IMR-90 (cell line): ENCODE results near the gene EXOC6B. TPM values are rescaled to one million over a fixed set of nuclear protein-coding genes. Genes with fewer than 3 reads are reported as not detected.

Experiments
- ATAC-seq: fragments of 200-7000 bp; cut with Tn5 transposase; 2 replicates; pipeline ENCODE4 v1.9.1; 2020; ENCODE audit warnings: low read depth, mild to moderate bottlenecking, moderate library complexity
- BruUV-seq: library from RNA; stranded (reverse); fragments of 400-500 nt; replicated peaks from 2 replicates; lab custom pipeline; 2021; lab: Mats Ljungman, UMichigan
- CTCF ChIA-PET: fragments of 300-600 bp; formaldehyde crosslinking; extraction: SDS; loops from one replicate; lab custom pipeline; 2021; ENCODE audit warnings: antibody characterized with exemption; lab: Yijun Ruan, JAX
- POLR2A ChIA-PET: fragments of 300-600 bp; sonication (Branson Sonifier 250); formaldehyde crosslinking; loops from one replicate; lab custom pipeline; 2022; ENCODE audit warnings: antibody characterized with exemption; ENCODE audit not compliant: unreplicated experiment; lab: Charles Lee
- DNase-seq: peaks from one replicate; pipeline ENCODE4 v3.0.0; 2013
- H2AFZ ChIP-seq: replicated peaks from 2 replicates; pipeline ENCODE3; 2013; ENCODE audit warnings: low read length, mild to moderate bottlenecking; ENCODE audit not compliant: poor library complexity
- H2AK5ac ChIP-seq: 2 replicates; pipeline ENCODE4 v1.6.1; 2013; ENCODE audit warnings: low read depth, low read length, inconsistent platforms
- H2AK9ac ChIP-seq: replicated peaks from 2 replicates; pipeline ENCODE3; 2013; ENCODE audit warnings: mild to moderate bottlenecking, low read depth, low read length, moderate library complexity; ENCODE audit not compliant: poor library complexity
- H2BK120ac ChIP-seq: 2 replicates; pipeline ENCODE4 v1.6.1; 2013; ENCODE audit warnings: low read depth, low read length, inconsistent platforms
- H2BK15ac ChIP-seq: 3 replicates; pipeline ENCODE4 v1.6.1; 2013; ENCODE audit warnings: low read depth, low read length, inconsistent platforms
- H2BK20ac ChIP-seq: 2 replicates; pipeline ENCODE4 v1.6.1; 2013; ENCODE audit warnings: low read depth, mild to moderate bottlenecking, inconsistent platforms, low read length, moderate library complexity
- H2BK5ac ChIP-seq: 2 replicates; pipeline ENCODE4 v1.6.1; 2013; ENCODE audit warnings: mild to moderate bottlenecking, low read depth, low read length, inconsistent platforms; ENCODE audit not compliant: poor library complexity, severe bottlenecking
- H3K14ac ChIP-seq: replicated peaks from 2 replicates; pipeline ENCODE4 v1.6.1; 2013; ENCODE audit warnings: low read depth, low read length, inconsistent platforms
- H3K18ac ChIP-seq: 2 replicates; pipeline ENCODE4 v1.6.1; 2013; ENCODE audit warnings: low read depth, low read length, control low read depth
- H3K23ac ChIP-seq: 2 replicates; pipeline ENCODE4 v1.6.1; 2013; ENCODE audit warnings: low read depth, low read length, inconsistent platforms
- H3K27ac ChIP-seq: 2 replicates; pipeline ENCODE4 v1.5.1; 2013; ENCODE audit warnings: mild to moderate bottlenecking, control low read depth, low read length; ENCODE audit not compliant: insufficient read depth
- H3K27me3 ChIP-seq: 2 replicates; pipeline ENCODE4 v1.6.1; 2013; ENCODE audit warnings: low read length; ENCODE audit not compliant: control insufficient read depth, insufficient read depth
- H3K36me3 ChIP-seq: 2 replicates; pipeline ENCODE4 v1.6.1; 2013; ENCODE audit warnings: low read length, mixed read lengths; ENCODE audit not compliant: control insufficient read depth, insufficient read depth
- H3K4ac ChIP-seq: 2 replicates; pipeline ENCODE4 v1.6.1; 2013; ENCODE audit warnings: low read depth, low read length, inconsistent platforms
- H3K4me1 ChIP-seq: 2 replicates; pipeline ENCODE4 v1.6.1; 2013; ENCODE audit warnings: low read length, mixed read lengths; ENCODE audit not compliant: control insufficient read depth, insufficient read depth
- H3K4me2 ChIP-seq: 2 replicates; pipeline ENCODE4 v1.6.1; 2013; ENCODE audit warnings: low read depth, mild to moderate bottlenecking, control low read depth, low read length, moderate library complexity
- H3K4me3 ChIP-seq: 2 replicates; pipeline ENCODE4 v1.5.1; 2013; ENCODE audit warnings: low read depth, mild to moderate bottlenecking, control low read depth, low read length, moderate library complexity; ENCODE audit not compliant: insufficient read depth
- H3K56ac ChIP-seq: 2 replicates; pipeline ENCODE4 v1.6.1; 2013; ENCODE audit warnings: low read length, inconsistent platforms; ENCODE audit not compliant: insufficient read depth; ENCODE audit errors: extremely low read depth
- H3K79me1 ChIP-seq, 2 experiments: 2 replicates each; pipeline ENCODE4 v1.6.1; 2013; ENCODE audit warnings: low read length in 2 of 2, inconsistent platforms in 1 of 2, low read depth in 1 of 2
- H3K9ac ChIP-seq: 2 replicates; pipeline ENCODE4 v1.6.1; 2013; ENCODE audit warnings: low read depth, low read length, control low read depth
- H3K9me1 ChIP-seq: 2 replicates; pipeline ENCODE4 v1.6.1; 2013; ENCODE audit warnings: low read length, inconsistent platforms; ENCODE audit not compliant: insufficient read depth
- H3K9me3 ChIP-seq: 2 replicates; pipeline ENCODE4 v1.6.1; 2013; ENCODE audit warnings: low read length; ENCODE audit not compliant: control insufficient read depth, insufficient read depth
- H4K20me1 ChIP-seq: 2 replicates; pipeline ENCODE4 v1.6.1; 2013; ENCODE audit warnings: low read length, inconsistent platforms; ENCODE audit not compliant: insufficient read depth
- H4K5ac ChIP-seq: 2 replicates; pipeline ENCODE4 v1.6.1; 2013; ENCODE audit warnings: mild to moderate bottlenecking, low read depth, low read length, control low read depth
- H4K8ac ChIP-seq, 2 experiments: 2 replicates each; pipeline ENCODE4 v1.6.1; 2013; ENCODE audit warnings: low read depth in 2 of 2, low read length in 2 of 2, control low read depth in 1 of 2, inconsistent platforms in 1 of 2
- H4K91ac ChIP-seq: 2 replicates; pipeline ENCODE4 v1.6.1; 2013; ENCODE audit warnings: low read depth, low read length, inconsistent platforms; ENCODE audit not compliant: insufficient read depth
- CHD1 ChIP-seq: IDR thresholded peaks from 2 replicates; pipeline ENCODE4 v1.6.1; 2012; ENCODE audit warnings: low read depth, low read length, improper control_type of control experiment
- CTCF ChIP-seq: conservative IDR thresholded peaks from 2 replicates; pipeline ENCODE4 v1.5.1; 2012; ENCODE audit warnings: mild to moderate bottlenecking, low read depth, low read length, improper control_type of control experiment
- MAFK ChIP-seq: IDR thresholded peaks from 2 replicates; pipeline ENCODE4 v1.6.1; 2012; ENCODE audit warnings: low read depth, low read length, improper control_type of control experiment
- RAD21 ChIP-seq: IDR thresholded peaks from 2 replicates; pipeline ENCODE4 v1.6.1; 2012; ENCODE audit warnings: low read length, improper control_type of control experiment
- RCOR1 ChIP-seq: IDR thresholded peaks from 2 replicates; pipeline ENCODE4 v1.6.1; 2012; ENCODE audit warnings: mild to moderate bottlenecking, low read length, improper control_type of control experiment; ENCODE audit not compliant: insufficient replicate concordance
- SMC3 ChIP-seq: fragments of 150-350 bp; IDR thresholded peaks from 2 replicates; pipeline ENCODE4 v1.6.1; 2016; ENCODE audit warnings: low read depth, mild to moderate bottlenecking, antibody characterized with exemption, low read length, moderate library complexity
- WGBS, 2 experiments: methylation state at CpG; one replicate each; pipeline versions ENCODE4 v1.1.5 to v1.1.7; 2013; ENCODE audit warnings: missing lambda C conversion rate in 2 of 2; ENCODE audit not compliant: insufficient read length in 1 of 2; ENCODE audit errors: extremely low coverage in 2 of 2; 5-methylcytosine and 5-hydroxymethylcytosine counted together
- dilution Hi-C: fragments of 300-500 bp; cut with HindIII; formaldehyde crosslinking; loops from one replicate; pipeline ENCODE4 v1.14.3; 2018; ENCODE audit warnings: low sequenced_read_pairs; ENCODE audit not compliant: unreplicated experiment
- in situ Hi-C: fragments of 300-500 bp; cut with MboI; formaldehyde crosslinking; loops from 3 replicates; pipeline ENCODE4 v1.14.3; 2019; ENCODE audit warnings: low sequenced_read_pairs, inconsistent platforms, mixed read lengths
- intact Hi-C: fragments of 100-400 bp; cut with micrococcal nuclease; formaldehyde crosslinking; loops from 2 replicates; pipeline ENCODE4 v1.10.0; 2022
- polyA plus RNA-seq, 3 experiments: library from polyadenylated mRNA; depleted of rRNA; stranded (reverse); fragments of >200 nt; gene quantifications; 2 replicates each; pipeline ENCODE4 v1.2.3, GENCODE V29; 2012; ENCODE audit warnings: low replicate concordance in 1 of 3
- total RNA-seq: library from RNA; depleted of rRNA; stranded (reverse); fragments of >200 nt; gene quantifications from 2 replicates; pipeline ENCODE4 v1.2.3, GENCODE V29; 2012
- TF ChIP-seq, protein P1 (sequence below): fragments of 150-350 bp; IDR thresholded peaks from 2 replicates; pipeline ENCODE4 v1.6.1; 2016; ENCODE audit warnings: low read depth, mild to moderate bottlenecking, low read length, moderate library complexity, borderline replicate concordance

EXOC6B gene
- total and polyA plus RNA-seq, 2 of the 4 experiments (the other 2 are of a cell fraction), result 10.2 to 29.4 TPM

DNA sequence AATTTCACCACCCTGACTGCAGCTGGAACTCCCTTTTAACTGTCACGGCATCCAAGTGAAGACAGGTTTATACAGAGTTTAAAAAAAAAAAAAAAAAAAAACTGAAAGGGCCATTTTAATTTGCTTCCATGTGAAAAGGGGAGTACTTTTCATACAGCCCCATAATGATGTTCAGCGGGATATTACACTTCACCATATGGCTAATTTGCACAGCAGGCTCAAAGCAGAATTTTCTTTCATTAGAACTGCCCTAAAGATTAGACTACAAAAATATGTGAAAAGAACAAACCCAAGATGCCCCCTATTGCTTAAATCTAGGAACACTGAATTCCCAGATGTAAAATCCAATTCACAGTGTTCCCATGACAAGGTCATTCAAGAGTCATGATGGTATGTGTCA, 301.8 kb downstream of the EXOC6B start:
- Histone ChIP-seq H3K9ac (no peak overlapping the region), H3K56ac (no peak overlapping the region), H3K4me2 (no peak overlapping the region), H3K23ac (no peak overlapping the region), H4K5ac (no peak overlapping the region), H2AK9ac (no peak overlapping the region), H3K18ac (no peak overlapping the region), H3K9me3 (0 out of 2 replicates have a peak, but pooled peaks cover 4% of the 10 kb centered on the region), H3K14ac (no peak overlapping the region), H3K4me3 (no peak overlapping the region), H3K4ac (no peak overlapping the region), H3K36me3 (no peaks in the 10 kb centered on the region), H2BK120ac (no peak overlapping the region), H2BK15ac (no peak overlapping the region), H3K79me1 (no peaks in the 10 kb centered on the region; a peak in 1 of 4 replicates), H2BK5ac (no peak overlapping the region), H3K27me3 (no peaks in the 10 kb centered on the region), H4K20me1 (no peaks in the 10 kb centered on the region), H2AK5ac (no peak overlapping the region), H4K91ac (no peak overlapping the region), H4K8ac (no peak overlapping the region), H3K27ac (no peak overlapping the region), H3K9me1 (no peaks in the 10 kb centered on the region), H2AFZ (no peak overlapping the region), H3K4me1 (no peaks in the 10 kb centered on the region), H2BK20ac (no peak overlapping the region)
- intact Hi-C loops, result no loop called here
- BruUV-seq, result no TSS peak
- WGBS, 2 experiments, result no CpG with 5 or more reads among the region's 2 CpGs
- dilution Hi-C loops, result no loop called here
- DNase-seq (no peak), ATAC-seq (no peak)
- CTCF ChIA-PET, result no interaction called here
- POLR2A ChIA-PET, result no interaction called here
- TF ChIP-seq RCOR1, result no peak
- TF ChIP-seq CHD1, result no peak
- TF ChIP-seq RAD21, result no peak
- TF ChIP-seq SMC3, result no peak
- no peak for TF ChIP-seq CTCF
- TF ChIP-seq, protein P1, sequence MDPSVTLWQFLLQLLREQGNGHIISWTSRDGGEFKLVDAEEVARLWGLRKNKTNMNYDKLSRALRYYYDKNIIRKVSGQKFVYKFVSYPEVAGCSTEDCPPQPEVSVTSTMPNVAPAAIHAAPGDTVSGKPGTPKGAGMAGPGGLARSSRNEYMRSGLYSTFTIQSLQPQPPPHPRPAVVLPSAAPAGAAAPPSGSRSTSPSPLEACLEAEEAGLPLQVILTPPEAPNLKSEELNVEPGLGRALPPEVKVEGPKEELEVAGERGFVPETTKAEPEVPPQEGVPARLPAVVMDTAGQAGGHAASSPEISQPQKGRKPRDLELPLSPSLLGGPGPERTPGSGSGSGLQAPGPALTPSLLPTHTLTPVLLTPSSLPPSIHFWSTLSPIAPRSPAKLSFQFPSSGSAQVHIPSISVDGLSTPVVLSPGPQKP, result no peak
- no peak for TF ChIP-seq MAFK
- in situ Hi-C loops, result no loop called here
